Activated T-helper 17 cell treated with anti-CD3 and anti-CD28 coated beads, Interleukin-2, amount 50 U/mL, for 72 hours (primary cell): ENCODE measurements around the gene WNK2. TPM values are rescaled to one million over a fixed set of nuclear protein-coding genes. Genes with fewer than 3 reads are reported as not detected.
A peak's percentile ranks its signal among the peaks of the same experiment; 100 is the strongest.
"Not testable (repeated sequence)": the region's sequence is repeated elsewhere in the genome, so short reads cannot be mapped to it uniquely, and the experiment has no call there.

Experiments used
- ATAC-seq: fragments of 150-1000 bp; cut with Tn5 transposase; replicated peaks from 2 replicates; pipeline ENCODE4 v1.10.0; 2021; ENCODE audit warnings: mild to moderate bottlenecking, moderate library complexity
- H3K27ac Mint-ChIP-seq: one replicate; pipeline ENCODE4 v1.8.0; 2022; ENCODE audit warnings: mixed read lengths
- H3K27me3 Mint-ChIP-seq: one replicate; pipeline ENCODE4 v1.8.0; 2022; ENCODE audit warnings: mixed read lengths
- H3K36me3 Mint-ChIP-seq: one replicate; pipeline ENCODE4 v1.8.0; 2022; ENCODE audit warnings: low read depth, mild to moderate bottlenecking, mixed read lengths
- H3K4me1 Mint-ChIP-seq: one replicate; pipeline ENCODE4 v1.8.0; 2022; ENCODE audit warnings: mixed read lengths
- H3K4me3 Mint-ChIP-seq: one replicate; pipeline ENCODE4 v1.8.0; 2022; ENCODE audit warnings: mild to moderate bottlenecking, mixed read lengths
- H3K9me3 Mint-ChIP-seq: one replicate; pipeline ENCODE4 v1.8.0; 2022; ENCODE audit warnings: mixed read lengths
- total RNA-seq, 2 donors: library from RNA; stranded (reverse); gene quantifications; one replicate each; pipeline ENCODE4 v1.2.3, GENCODE V29; 2022

The WNK2 gene
- total RNA-seq, 2 donors from 2014 or later, result 0.39 to 0.93 TPM

- Mint-ChIP-seq H3K4me1 (peaks cover 6% of the 10 kb centered on the region), H3K9me3 (no peaks in the 10 kb centered on the region), H3K4me3 (peak overlapping the region; percentile 73), H3K27me3 (peaks cover 44% of the 10 kb centered on the region), H3K27ac (no peak overlapping the region), H3K36me3 (no peaks in the 10 kb centered on the region)
- ATAC-seq, result no peak
Observed at GRCh38 chr9:93346231-93347112, 162.5 kb downstream of the WNK2 start.

- not testable (repeated sequence) for H3K4me3 Mint-ChIP-seq, H3K4me1 Mint-ChIP-seq, H3K27ac Mint-ChIP-seq, H3K36me3 Mint-ChIP-seq, H3K9me3 Mint-ChIP-seq, ATAC-seq
- H3K27me3 Mint-ChIP-seq, result peaks cover 44% of the 10 kb centered on the region
Observed at GRCh38 chr9:93347371-93347975, 163.5 kb downstream of the WNK2 start.

- not testable (repeated sequence) for H3K4me1 Mint-ChIP-seq, H3K27ac Mint-ChIP-seq, H3K36me3 Mint-ChIP-seq, H3K27me3 Mint-ChIP-seq, H3K4me3 Mint-ChIP-seq, ATAC-seq, H3K9me3 Mint-ChIP-seq
Observed at GRCh38 chr9:93353413-93354310, 169.7 kb downstream of the WNK2 start.

- H3K27me3 Mint-ChIP-seq, result no peaks in the 10 kb centered on the region
- H3K4me3 Mint-ChIP-seq, result no peak overlapping the region
- no peaks in the 10 kb centered on the region for H3K9me3 Mint-ChIP-seq
- H3K27ac Mint-ChIP-seq, result no peak overlapping the region
- no peaks in the 10 kb centered on the region for H3K36me3 Mint-ChIP-seq
- peaks cover 8% of the 10 kb centered on the region for H3K4me1 Mint-ChIP-seq
- no peak for ATAC-seq
Observed at GRCh38 chr9:93354451-93354850, 170.5 kb downstream of the WNK2 start.

- Mint-ChIP-seq H3K9me3 (no peaks in the 10 kb centered on the region), H3K27ac (no peak overlapping the region), H3K4me1 (peaks cover 8% of the 10 kb centered on the region), H3K4me3 (no peak overlapping the region), H3K27me3 (no peaks in the 10 kb centered on the region), H3K36me3 (no peaks in the 10 kb centered on the region)
- no peak for ATAC-seq
Observed at GRCh38 chr9:93355827-93356226, 171.9 kb downstream of the WNK2 start.

- Mint-ChIP-seq H3K36me3 (no peaks in the 10 kb centered on the region), H3K4me3 (peak overlapping the region; percentile 40), H3K4me1 (peaks cover 8% of the 10 kb centered on the region), H3K27ac (peak overlapping the region; percentile 25), H3K9me3 (peaks cover 4% of the 10 kb centered on the region), H3K27me3 (no peaks in the 10 kb centered on the region)
- peak; percentile 97 for ATAC-seq
Observed at GRCh38 chr9:93357649-93358048, 173.7 kb downstream of the WNK2 start.

- ATAC-seq, H3K9me3 Mint-ChIP-seq, H3K27me3 Mint-ChIP-seq, H3K27ac Mint-ChIP-seq, H3K4me3 Mint-ChIP-seq, H3K4me1 Mint-ChIP-seq, H3K36me3 Mint-ChIP-seq: not testable (repeated sequence)
Observed at GRCh38 chr9:93359907-93360306, 176.0 kb downstream of the WNK2 start.

- no peak for ATAC-seq
- Mint-ChIP-seq H3K4me3 (no peak overlapping the region), H3K27ac (no peak overlapping the region), H3K36me3 (no peaks in the 10 kb centered on the region), H3K4me1 (peaks cover 8% of the 10 kb centered on the region), H3K9me3 (peaks cover 7% of the 10 kb centered on the region), H3K27me3 (peaks cover 9% of the 10 kb centered on the region)
Observed at GRCh38 chr9:93361995-93362394, 178.1 kb downstream of the WNK2 start.

GRCh38 chr9:93364734-93365426, 180.9 kb downstream of the WNK2 start:
- H3K4me3 Mint-ChIP-seq, result no peak overlapping the region
- no peaks in the 10 kb centered on the region for H3K36me3 Mint-ChIP-seq
- ATAC-seq, result no peak
- H3K27me3 Mint-ChIP-seq, result peaks cover 12% of the 10 kb centered on the region
- no peak overlapping the region for H3K27ac Mint-ChIP-seq
- H3K9me3 Mint-ChIP-seq, result peaks cover 7% of the 10 kb centered on the region
- no peaks in the 10 kb centered on the region for H3K4me1 Mint-ChIP-seq

GRCh38 chr9:93365427-93366118, 181.6 kb downstream of the WNK2 start:
- Mint-ChIP-seq H3K27me3 (peaks cover 13% of the 10 kb centered on the region), H3K27ac (no peak overlapping the region), H3K4me1 (no peaks in the 10 kb centered on the region), H3K9me3 (peaks cover 7% of the 10 kb centered on the region), H3K4me3 (no peak overlapping the region), H3K36me3 (no peaks in the 10 kb centered on the region)
- no peak for ATAC-seq

GRCh38 chr9:93366119-93366447, 182.1 kb downstream of the WNK2 start:
- Mint-ChIP-seq H3K9me3 (peaks cover 7% of the 10 kb centered on the region), H3K27ac (no peak overlapping the region)
- no peak for ATAC-seq

GRCh38 chr9:93366486-93366885, 182.5 kb downstream of the WNK2 start:
- H3K4me1 Mint-ChIP-seq, ATAC-seq, H3K4me3 Mint-ChIP-seq, H3K27ac Mint-ChIP-seq, H3K9me3 Mint-ChIP-seq, H3K36me3 Mint-ChIP-seq: not testable (repeated sequence)
- H3K27me3 Mint-ChIP-seq, result peaks cover 20% of the 10 kb centered on the region

More at GRCh38 chr9:93366119-93366447, 182.1 kb downstream of the WNK2 start:
- Mint-ChIP-seq H3K4me1 (no peaks in the 10 kb centered on the region), H3K36me3 (no peaks in the 10 kb centered on the region), H3K4me3 (no peak overlapping the region), H3K27me3 (peaks cover 18% of the 10 kb centered on the region)

GRCh38 chr9:93368437-93368836, 184.5 kb downstream of the WNK2 start:
- Mint-ChIP-seq H3K27ac (no peak overlapping the region), H3K4me3 (no peak overlapping the region), H3K4me1 (no peaks in the 10 kb centered on the region), H3K36me3 (no peaks in the 10 kb centered on the region), H3K9me3 (peaks cover 3% of the 10 kb centered on the region), H3K27me3 (peaks cover 25% of the 10 kb centered on the region)
- ATAC-seq, result no peak

GRCh38 chr9:93369686-93370085, 185.7 kb downstream of the WNK2 start:
- no peak overlapping the region for H3K4me3 Mint-ChIP-seq
- no peaks in the 10 kb centered on the region for H3K9me3 Mint-ChIP-seq
- no peaks in the 10 kb centered on the region for H3K4me1 Mint-ChIP-seq
- H3K27ac Mint-ChIP-seq, result no peak overlapping the region
- no peaks in the 10 kb centered on the region for H3K36me3 Mint-ChIP-seq
- peaks cover 25% of the 10 kb centered on the region for H3K27me3 Mint-ChIP-seq
- no peak for ATAC-seq
